ENCODE measurements around the gene TMEM119.
"Not testable (repeated sequence)": the region's sequence is repeated elsewhere in the genome, so short reads cannot be mapped to it uniquely, and the experiment has no call there.

The TMEM119 gene

DNA sequence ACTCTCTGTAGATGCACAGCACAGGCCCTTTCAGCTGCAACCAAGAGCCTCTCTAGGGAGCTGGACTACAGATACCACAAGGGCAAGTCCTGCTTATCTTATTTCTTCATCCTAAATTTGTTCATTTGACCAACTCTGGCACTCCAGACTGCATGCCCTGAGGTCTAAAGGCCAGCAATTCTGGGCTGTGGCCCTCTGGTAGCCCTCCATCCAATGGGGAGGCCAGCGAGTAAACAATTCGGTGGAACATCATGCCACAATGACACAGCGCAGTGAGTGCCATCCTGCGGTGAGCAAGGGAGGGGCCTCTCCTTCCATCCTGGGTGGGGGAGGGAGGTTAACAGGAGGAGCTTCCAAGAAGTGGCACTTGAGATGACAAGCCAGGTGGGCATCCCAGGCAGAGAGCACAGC is 36.5 kb upstream of the TMEM119 start:
- TF ChIP-seq, protein P1, sequence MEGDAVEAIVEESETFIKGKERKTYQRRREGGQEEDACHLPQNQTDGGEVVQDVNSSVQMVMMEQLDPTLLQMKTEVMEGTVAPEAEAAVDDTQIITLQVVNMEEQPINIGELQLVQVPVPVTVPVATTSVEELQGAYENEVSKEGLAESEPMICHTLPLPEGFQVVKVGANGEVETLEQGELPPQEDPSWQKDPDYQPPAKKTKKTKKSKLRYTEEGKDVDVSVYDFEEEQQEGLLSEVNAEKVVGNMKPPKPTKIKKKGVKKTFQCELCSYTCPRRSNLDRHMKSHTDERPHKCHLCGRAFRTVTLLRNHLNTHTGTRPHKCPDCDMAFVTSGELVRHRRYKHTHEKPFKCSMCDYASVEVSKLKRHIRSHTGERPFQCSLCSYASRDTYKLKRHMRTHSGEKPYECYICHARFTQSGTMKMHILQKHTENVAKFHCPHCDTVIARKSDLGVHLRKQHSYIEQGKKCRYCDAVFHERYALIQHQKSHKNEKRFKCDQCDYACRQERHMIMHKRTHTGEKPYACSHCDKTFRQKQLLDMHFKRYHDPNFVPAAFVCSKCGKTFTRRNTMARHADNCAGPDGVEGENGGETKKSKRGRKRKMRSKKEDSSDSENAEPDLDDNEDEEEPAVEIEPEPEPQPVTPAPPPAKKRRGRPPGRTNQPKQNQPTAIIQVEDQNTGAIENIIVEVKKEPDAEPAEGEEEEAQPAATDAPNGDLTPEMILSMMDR (IDR thresholded peaks at IDR 0.05), result no peak
- Mint-ChIP-seq H3K4me3 (no peak overlapping the region), H3K9me3 (no peaks in the 10 kb centered on the region), H3K36me3 (ENCODE audit: low read depth) (no peaks in the 10 kb centered on the region), H3K27ac (no peak overlapping the region), H3K4me1 (peaks cover 56% of the 10 kb centered on the region), H3K27me3 (ENCODE audit: low read depth, poor library complexity) (no peaks in the 10 kb centered on the region)
- DNase-seq, result no peak

DNA sequence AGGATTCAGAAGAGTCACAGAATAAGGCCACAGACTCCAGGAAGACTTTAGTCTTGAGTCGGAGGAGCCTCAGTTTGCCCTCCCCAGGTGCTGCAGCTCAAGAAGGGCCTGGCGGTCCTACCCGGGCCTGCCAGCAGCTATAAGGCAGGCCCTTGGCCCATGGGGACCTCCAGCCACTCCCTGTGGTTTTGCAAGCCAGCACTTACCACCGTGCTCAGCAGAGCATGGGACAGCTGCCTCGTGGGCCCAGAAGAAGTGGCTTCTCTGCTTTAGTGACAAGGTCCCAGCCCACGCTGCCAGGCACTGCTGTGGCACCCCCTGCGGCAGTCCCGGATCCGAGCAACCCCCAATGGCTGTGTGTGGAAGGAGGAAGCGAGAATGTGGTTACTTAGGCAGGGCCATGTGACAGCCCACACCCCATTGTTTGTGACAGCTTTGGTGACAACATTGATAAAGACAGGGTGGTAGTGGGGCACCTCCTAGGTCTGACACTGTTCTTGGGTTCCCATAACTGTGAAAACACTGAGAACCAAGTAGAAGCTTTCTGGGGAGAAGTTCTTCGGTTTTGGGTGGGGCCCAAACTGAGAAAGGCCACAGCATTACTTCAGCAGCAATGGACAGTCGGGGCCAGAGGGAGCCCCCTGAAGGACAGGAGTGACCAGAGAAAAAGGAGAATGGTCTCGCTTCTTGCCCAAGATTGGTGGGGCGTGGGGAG is 35.8 kb upstream of the TMEM119 start, which contains the start of gene SELPLG:
Gene SELPLG (minus strand): TSS at position 361 of the 715 bp plus-strand sequence. CDS start 9,587 bp downstream, outside the sequence.
- no peak for DNase-seq
- no peaks in the 10 kb centered on the region for H3K36me3 Mint-ChIP-seq (ENCODE audit: low read depth)
- H3K4me3 Mint-ChIP-seq, result no peak within 1 kb of the TSS
- TF ChIP-seq, protein P1 (IDR thresholded peaks at IDR 0.05), result no peak
- H3K27ac Mint-ChIP-seq, result no peak within 1 kb of the TSS
- H3K9me3 Mint-ChIP-seq, result no peaks in the 10 kb centered on the region
- H3K27me3 Mint-ChIP-seq (ENCODE audit: low read depth, poor library complexity), result no peaks in the 10 kb centered on the region
- H3K4me1 Mint-ChIP-seq, result peaks cover 51% of the 10 kb centered on the region

- H3K4me3 Mint-ChIP-seq, result no peak overlapping the region
- no peak overlapping the region for H3K27ac Mint-ChIP-seq
- no peaks in the 10 kb centered on the region for H3K36me3 Mint-ChIP-seq (ENCODE audit: low read depth)
- H3K27me3 Mint-ChIP-seq (ENCODE audit: low read depth, poor library complexity), result no peaks in the 10 kb centered on the region
- DNase-seq, result no peak
- no peaks in the 10 kb centered on the region for H3K9me3 Mint-ChIP-seq
- TF ChIP-seq, protein P1 (IDR thresholded peaks at IDR 0.05), result no peak
- H3K4me1 Mint-ChIP-seq, result peaks cover 51% of the 10 kb centered on the region
These were observed 35.2 kb upstream of the TMEM119 start for GRCh38 chr12:108633081-108633533.

- DNase-seq; H3K27ac Mint-ChIP-seq; H3K27me3 Mint-ChIP-seq (ENCODE audit: low read depth, poor library complexity); H3K9me3 Mint-ChIP-seq; H3K36me3 Mint-ChIP-seq (ENCODE audit: low read depth); H3K4me3 Mint-ChIP-seq: not testable (repeated sequence)
- peaks cover 38% of the 10 kb centered on the region for H3K4me1 Mint-ChIP-seq
These were observed 33.4 kb upstream of the TMEM119 start for GRCh38 chr12:108631261-108631660.

DNA sequence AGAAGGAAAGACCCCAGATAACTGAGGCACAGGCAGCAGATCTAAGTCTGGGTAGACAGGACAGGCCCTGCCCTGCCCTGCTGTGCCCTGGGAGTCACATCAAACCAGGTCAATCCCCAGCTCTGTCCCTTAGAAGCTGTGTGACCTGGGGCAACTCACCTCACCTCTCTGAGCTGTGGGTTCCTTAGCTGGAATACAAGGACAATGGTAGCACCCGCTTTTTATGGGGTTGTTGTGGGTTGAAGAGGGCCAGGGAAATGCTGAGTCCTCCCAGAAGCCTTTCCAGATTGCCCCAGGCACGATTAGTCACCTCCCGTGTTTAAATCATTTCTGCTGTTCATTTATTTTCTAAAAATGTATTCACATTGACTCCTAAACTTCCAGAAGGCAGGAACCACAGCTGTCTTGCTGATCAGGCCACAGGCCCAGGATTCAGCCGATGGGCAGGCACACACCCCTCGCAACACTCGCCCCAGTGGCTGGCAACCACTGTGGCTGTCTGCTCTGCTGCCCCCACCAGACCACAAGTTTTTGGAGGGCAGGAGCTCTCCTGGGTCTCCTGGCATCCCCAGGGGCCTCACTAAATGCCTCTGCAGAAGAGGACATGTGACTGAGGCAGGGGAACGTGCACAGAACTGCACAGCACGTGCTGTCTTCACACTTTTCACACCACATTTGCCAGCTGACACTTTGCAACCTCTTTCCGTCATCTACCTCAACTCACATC is 32.8 kb upstream of the TMEM119 start:
- H3K4me1 Mint-ChIP-seq, result peaks cover 33% of the 10 kb centered on the region
- no peak overlapping the region for H3K4me3 Mint-ChIP-seq
- H3K36me3 Mint-ChIP-seq (ENCODE audit: low read depth), result no peaks in the 10 kb centered on the region
- no peak for DNase-seq
- peak overlapping the region; percentile 71 for H3K27ac Mint-ChIP-seq
- H3K27me3 Mint-ChIP-seq (ENCODE audit: low read depth, poor library complexity), result no peaks in the 10 kb centered on the region
- TF ChIP-seq, protein P1 (IDR thresholded peaks at IDR 0.05), result no peak
- no peaks in the 10 kb centered on the region for H3K9me3 Mint-ChIP-seq

- TF ChIP-seq, protein P1 (IDR thresholded peaks at IDR 0.05), result no peak
- Mint-ChIP-seq H3K27me3 (ENCODE audit: low read depth, poor library complexity) (no peaks in the 10 kb centered on the region), H3K36me3 (ENCODE audit: low read depth) (no peaks in the 10 kb centered on the region), H3K9me3 (no peaks in the 10 kb centered on the region), H3K27ac (no peak overlapping the region), H3K4me1 (peaks cover 33% of the 10 kb centered on the region), H3K4me3 (no peak overlapping the region)
- no peak for DNase-seq
These were observed 32.1 kb upstream of the TMEM119 start for GRCh38 chr12:108629824-108630476.
